Uterus (tissue), 4 donors: Measurements from ENCODE around the gene ANHX. TPM values are rescaled to one million over a fixed set of nuclear protein-coding genes. Genes with fewer than 3 reads are reported as not detected.

Experiments used
- DNase-seq, 2 donors: peaks; one replicate each; pipeline ENCODE4 v3.0.0-alpha.2; 2019 to 2020
- H3K27ac ChIP-seq, 2 donors: fragments of 200-600 bp; sonication (generic); 1 replicate in 1 of 2; 2 replicates in 1 of 2; pipeline ENCODE4 v1.5.1; 2016 to 2018
- H3K27me3 ChIP-seq, 2 donors: fragments of 200-600 bp; sonication (generic); one replicate each; pipeline ENCODE4 v1.5.1; 2018 to 2019; ENCODE audit warnings: control low read depth in 1 of 2
- H3K36me3 ChIP-seq, 2 donors: fragments of 200-600 bp; sonication (generic); one replicate each; pipeline ENCODE4 v1.5.1; 2019; ENCODE audit warnings: control low read depth in 1 of 2
- H3K4me1 ChIP-seq, 2 donors: fragments of 200-600 bp; sonication (generic); one replicate each; pipeline ENCODE4 v1.5.1; 2018 to 2019; ENCODE audit warnings: control low read depth in 1 of 2
- H3K4me3 ChIP-seq, 2 donors: fragments of 200-600 bp; sonication (generic); 1 replicate in 1 of 2; 2 replicates in 1 of 2; pipeline ENCODE4 v1.5.1; 2018 to 2019; ENCODE audit warnings: mild to moderate bottlenecking in 1 of 2
- H3K9me3 ChIP-seq, 2 donors: fragments of 200-600 bp; sonication (generic); one replicate each; pipeline ENCODE4 v1.5.1; 2019; ENCODE audit warnings: control low read depth in 1 of 2
- POLR2A ChIP-seq, 2 donors: fragments of 450-650 bp; IDR thresholded peaks; one replicate each; pipeline ENCODE4 v1.6.1; 2016; ENCODE audit warnings: antibody characterized with exemption in 2 of 2, mild to moderate bottlenecking in 1 of 2, moderate library complexity in 1 of 2
- intact Hi-C: fragments of 100-400 bp; cut with DNase I; formaldehyde crosslinking; loops from one replicate; pipeline ENCODE4 v1.15.1; 2023; ENCODE audit warnings: low total_unique reads
- total RNA-seq, 4 donors: library from RNA; depleted of rRNA in 3 of 4; stranded (reverse); fragments of >200 nt in 3 of 4; gene quantifications; one replicate each; pipeline versions ENCODE4 v1.1.0 to v1.2.4, GENCODE V29; 2014 to 2023
- TF ChIP-seq, protein P1 (sequence below), 4 experiments: fragments of 200-600 bp in 2 of 4; fragments of 450-650 bp in 2 of 4; sonication (generic) in 2 of 4; IDR thresholded peaks; one replicate each; pipeline ENCODE4 v1.5.1; 2016 to 2019; ENCODE audit warnings: antibody characterized with exemption in 4 of 4, mild to moderate bottlenecking in 2 of 4, moderate library complexity in 1 of 4
- donor health status: DM: yes; HTN: yes; CAD: no.

Gene ANHX
- total RNA-seq, 4 donors from 2014 or later: 0.28 TPM; not detected in 3

DNA sequence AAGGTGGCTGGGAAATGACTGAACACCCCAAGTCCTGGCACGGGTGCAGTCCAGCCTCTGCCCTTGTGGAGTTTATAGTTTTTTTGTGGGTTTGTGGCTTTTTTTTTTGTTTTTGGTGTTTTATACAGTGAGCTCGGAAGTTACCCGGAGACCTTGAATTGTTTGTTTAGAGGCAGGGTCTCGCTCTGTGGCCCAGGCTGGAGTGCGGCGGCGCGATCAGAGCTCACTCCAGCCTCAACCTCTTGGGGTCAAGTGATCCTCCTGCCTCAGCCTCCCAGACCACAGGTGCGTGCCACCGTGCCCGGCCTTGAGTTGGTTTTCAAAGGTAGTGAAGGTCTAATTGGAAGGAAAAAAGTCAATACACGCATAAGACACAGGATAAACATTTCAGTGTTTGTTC lies 879 bp upstream of the ANHX start:
- H3K36me3 ChIP-seq: no peaks in the 10 kb centered on the region
- no peak overlapping the region for H3K27ac ChIP-seq
- no peaks in the 10 kb centered on the region for H3K9me3 ChIP-seq
- no peaks in the 10 kb centered on the region for H3K27me3 ChIP-seq
- H3K4me3 ChIP-seq: no peak overlapping the region
- intact Hi-C loops: no loop called here
- no peak for DNase-seq
- TF ChIP-seq, protein P1, sequence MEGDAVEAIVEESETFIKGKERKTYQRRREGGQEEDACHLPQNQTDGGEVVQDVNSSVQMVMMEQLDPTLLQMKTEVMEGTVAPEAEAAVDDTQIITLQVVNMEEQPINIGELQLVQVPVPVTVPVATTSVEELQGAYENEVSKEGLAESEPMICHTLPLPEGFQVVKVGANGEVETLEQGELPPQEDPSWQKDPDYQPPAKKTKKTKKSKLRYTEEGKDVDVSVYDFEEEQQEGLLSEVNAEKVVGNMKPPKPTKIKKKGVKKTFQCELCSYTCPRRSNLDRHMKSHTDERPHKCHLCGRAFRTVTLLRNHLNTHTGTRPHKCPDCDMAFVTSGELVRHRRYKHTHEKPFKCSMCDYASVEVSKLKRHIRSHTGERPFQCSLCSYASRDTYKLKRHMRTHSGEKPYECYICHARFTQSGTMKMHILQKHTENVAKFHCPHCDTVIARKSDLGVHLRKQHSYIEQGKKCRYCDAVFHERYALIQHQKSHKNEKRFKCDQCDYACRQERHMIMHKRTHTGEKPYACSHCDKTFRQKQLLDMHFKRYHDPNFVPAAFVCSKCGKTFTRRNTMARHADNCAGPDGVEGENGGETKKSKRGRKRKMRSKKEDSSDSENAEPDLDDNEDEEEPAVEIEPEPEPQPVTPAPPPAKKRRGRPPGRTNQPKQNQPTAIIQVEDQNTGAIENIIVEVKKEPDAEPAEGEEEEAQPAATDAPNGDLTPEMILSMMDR (IDR thresholded peaks at IDR 0.05): no peak
- no peak for TF ChIP-seq POLR2A (IDR thresholded peaks at IDR 0.05)
- H3K4me1 ChIP-seq: no peaks in the 10 kb centered on the region

DNA sequence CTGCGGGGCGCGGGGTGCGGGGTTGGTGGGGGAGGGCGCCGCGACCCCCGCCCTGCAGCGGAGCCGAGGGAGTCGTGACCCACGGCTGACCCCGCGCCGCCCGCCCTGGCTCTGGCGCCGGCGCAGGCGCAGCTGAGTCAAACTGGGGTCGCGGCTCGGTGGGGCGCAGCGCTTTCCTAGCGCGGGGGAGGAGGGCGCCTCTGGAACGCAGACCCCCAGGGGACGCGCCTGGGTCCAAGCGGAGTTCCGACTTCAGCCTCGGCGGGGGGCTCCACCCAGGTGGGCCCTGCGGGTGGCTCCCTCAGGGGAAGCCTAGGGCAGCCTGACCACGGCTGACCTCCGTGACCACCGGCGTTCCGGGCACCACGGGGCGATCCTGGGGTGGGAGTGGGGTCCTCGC lies 467 bp upstream of the ANHX start:
- Histone ChIP-seq H3K36me3 (no peaks in the 10 kb centered on the region), H3K4me1 (no peaks in the 10 kb centered on the region), H3K4me3 (no peak overlapping the region), H3K27ac (no peak overlapping the region), H3K9me3 (no peaks in the 10 kb centered on the region), H3K27me3 (no peaks in the 10 kb centered on the region)
- no peak for DNase-seq
- no peak for TF ChIP-seq POLR2A (IDR thresholded peaks at IDR 0.05)
- TF ChIP-seq, protein P1 (IDR thresholded peaks at IDR 0.05): no peak
- intact Hi-C loops: no loop called here

GRCh38 chr12:133234971-133235370 lies 706 bp downstream of the ANHX start:
- no peak overlapping the region for H3K4me3 ChIP-seq
- intact Hi-C loops: no loop called here

GRCh38 chr12:133233993-133234564 lies 1.6 kb downstream of the ANHX start:
- TF ChIP-seq, protein P1 (IDR thresholded peaks at IDR 0.05): no peak
- TF ChIP-seq POLR2A (IDR thresholded peaks at IDR 0.05): no peak
- H3K9me3 ChIP-seq: no peaks in the 10 kb centered on the region

More at GRCh38 chr12:133234971-133235370, 706 bp downstream of the ANHX start:
- Histone ChIP-seq H3K27ac (no peak overlapping the region), H3K27me3 (no peaks in the 10 kb centered on the region), H3K36me3 (no peaks in the 10 kb centered on the region), H3K4me1 (no peaks in the 10 kb centered on the region), H3K9me3 (no peaks in the 10 kb centered on the region)
- no peak for DNase-seq
- no peak for TF ChIP-seq POLR2A (IDR thresholded peaks at IDR 0.05)
- TF ChIP-seq, protein P1 (IDR thresholded peaks at IDR 0.05): no peak

GRCh38 chr12:133233006-133233405 lies 2.7 kb downstream of the ANHX start:
- Histone ChIP-seq H3K9me3 (no peaks in the 10 kb centered on the region), H3K36me3 (no peaks in the 10 kb centered on the region), H3K4me1 (no peaks in the 10 kb centered on the region), H3K27me3 (no peaks in the 10 kb centered on the region), H3K27ac (no peak overlapping the region), H3K4me3 (no peak overlapping the region)
- DNase-seq: no peak
- TF ChIP-seq POLR2A (IDR thresholded peaks at IDR 0.05): no peak
- TF ChIP-seq, protein P1 (IDR thresholded peaks at IDR 0.05): no peak
- intact Hi-C loops: no loop called here

More at GRCh38 chr12:133233993-133234564, 1.6 kb downstream of the ANHX start:
- no peak for DNase-seq
- no peak overlapping the region for H3K4me3 ChIP-seq
- H3K27ac ChIP-seq: no peak overlapping the region
- intact Hi-C loops: no loop called here
- H3K4me1 ChIP-seq: no peaks in the 10 kb centered on the region
- no peaks in the 10 kb centered on the region for H3K27me3 ChIP-seq
- no peaks in the 10 kb centered on the region for H3K36me3 ChIP-seq
